Measurements from ENCODE around the gene CNPY4. TPM values are rescaled to one million over a fixed set of nuclear protein-coding genes. Genes with fewer than 3 reads are reported as not detected.

The CNPY4 gene, protein sequence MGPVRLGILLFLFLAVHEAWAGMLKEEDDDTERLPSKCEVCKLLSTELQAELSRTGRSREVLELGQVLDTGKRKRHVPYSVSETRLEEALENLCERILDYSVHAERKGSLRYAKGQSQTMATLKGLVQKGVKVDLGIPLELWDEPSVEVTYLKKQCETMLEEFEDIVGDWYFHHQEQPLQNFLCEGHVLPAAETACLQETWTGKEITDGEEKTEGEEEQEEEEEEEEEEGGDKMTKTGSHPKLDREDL
- 22.5 and 24.6 TPM in 2 replicates for total RNA-seq (2014; rRNA removed; shearing (Covaris generic))

- Histone ChIP-seq H3K4me1 (replicated peaks) (peaks cover 9% of the 10 kb centered on the region), H3K27ac (peak within 1 kb of the TSS; percentile 93), H3K36me3 (peaks cover 15% of the 10 kb centered on the region), H3K27me3 (replicated peaks) (no peaks in the 10 kb centered on the region), H3K4me3 (peak within 1 kb of the TSS; percentile 64), H3K9me3 (replicated peaks) (no peaks in the 10 kb centered on the region)
- DNase-seq (ENCODE audit: low read depth in 1 of 2, low spot score in 2 of 2) = peak; percentile 96 to 98
These were observed at the start of gene CNPY4, which contains the start of gene TAF6 for GRCh38 chr7:100119072-100119969. TSS of gene CNPY4 (plus strand) at chr7:100119634. CDS start at chr7:100119745, 111 bp downstream. TSS of gene TAF6 (minus strand) at chr7:100119358. CDS start at chr7:100114209, 5,149 bp downstream.

DNA sequence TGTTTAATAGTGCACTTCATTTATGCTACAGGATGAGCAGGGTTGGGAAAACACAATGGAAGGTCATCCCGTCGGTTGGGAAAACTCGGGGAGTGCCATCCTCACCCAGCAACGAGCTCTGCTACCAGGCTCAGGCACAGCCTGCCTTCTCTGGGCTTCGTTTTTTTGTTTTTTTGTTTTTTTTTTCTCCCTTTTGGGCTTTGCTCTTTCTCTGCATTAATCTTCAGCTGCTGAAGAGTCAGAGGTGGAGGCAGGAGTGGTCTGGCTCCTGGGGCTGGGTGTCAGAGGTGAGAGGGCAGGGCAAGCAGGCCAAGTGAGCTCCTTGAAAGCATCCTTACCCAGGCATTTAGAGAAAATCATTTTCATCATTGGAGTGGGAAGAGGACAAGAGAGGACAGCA lies 49.4 kb upstream of the CNPY4 start:
- Histone ChIP-seq H3K4me1 (replicated peaks) (no peaks in the 10 kb centered on the region), H3K36me3 (peaks cover 98% of the 10 kb centered on the region), H3K9me3 (replicated peaks) (peaks cover 43% of the 10 kb centered on the region), H3K27ac (no peak overlapping the region), H3K4me3 (no peak overlapping the region), H3K27me3 (replicated peaks) (no peaks in the 10 kb centered on the region)
- no peak for DNase-seq (ENCODE audit: low read depth in 1 of 2, low spot score in 2 of 2)

DNA sequence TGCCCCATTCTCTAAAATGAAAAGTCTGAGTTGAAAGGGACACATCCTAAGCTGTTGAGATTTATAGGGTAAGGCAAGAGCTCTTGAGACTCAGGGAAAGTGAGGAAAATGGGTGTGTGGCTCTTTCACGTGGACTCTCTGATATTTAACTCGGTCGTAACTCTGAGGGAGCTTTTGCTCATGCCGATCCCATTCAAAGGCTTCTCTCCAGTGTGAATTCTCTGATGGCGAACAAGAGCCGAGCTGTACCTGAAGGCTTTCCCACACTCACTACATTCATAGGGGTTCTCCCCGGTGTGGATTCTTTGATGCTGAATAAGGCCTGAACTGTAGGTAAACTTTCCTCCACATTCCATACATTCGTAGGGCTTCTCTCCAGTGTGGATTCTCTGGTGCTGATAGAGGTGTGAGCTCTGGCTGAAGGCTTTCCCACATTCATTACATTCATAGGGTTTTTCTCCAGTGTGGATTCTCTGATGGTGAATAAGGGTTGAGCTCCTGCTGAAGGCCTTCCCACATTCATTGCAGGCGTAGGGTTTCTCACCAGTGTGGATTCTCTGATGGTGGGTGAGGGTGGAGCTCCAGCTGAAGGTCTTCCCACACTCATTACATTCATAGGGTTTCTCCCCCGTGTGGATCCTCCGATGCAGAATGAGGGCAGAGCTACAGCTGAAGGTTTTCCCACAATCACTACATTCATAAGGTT lies 48.3 kb upstream of the CNPY4 start:
- DNase-seq (ENCODE audit: low read depth in 1 of 2, low spot score in 2 of 2) = no peak
- H3K4me3 ChIP-seq = no peak overlapping the region
- H3K4me1 ChIP-seq (replicated peaks) = no peaks in the 10 kb centered on the region
- H3K27ac ChIP-seq = no peak overlapping the region
- H3K36me3 ChIP-seq = peaks cover 99% of the 10 kb centered on the region
- H3K9me3 ChIP-seq (replicated peaks) = peaks cover 43% of the 10 kb centered on the region
- no peaks in the 10 kb centered on the region for H3K27me3 ChIP-seq (replicated peaks)

- Histone ChIP-seq H3K27ac (no peak overlapping the region), H3K4me1 (replicated peaks) (no peaks in the 10 kb centered on the region), H3K36me3 (peaks cover 99% of the 10 kb centered on the region), H3K4me3 (no peak overlapping the region), H3K9me3 (replicated peaks) (peaks cover 43% of the 10 kb centered on the region), H3K27me3 (replicated peaks) (no peaks in the 10 kb centered on the region)
- DNase-seq (ENCODE audit: low read depth in 1 of 2, low spot score in 2 of 2) = no peak
These were observed 47.0 kb upstream of the CNPY4 start for GRCh38 chr7:100072462-100072861.

DNA sequence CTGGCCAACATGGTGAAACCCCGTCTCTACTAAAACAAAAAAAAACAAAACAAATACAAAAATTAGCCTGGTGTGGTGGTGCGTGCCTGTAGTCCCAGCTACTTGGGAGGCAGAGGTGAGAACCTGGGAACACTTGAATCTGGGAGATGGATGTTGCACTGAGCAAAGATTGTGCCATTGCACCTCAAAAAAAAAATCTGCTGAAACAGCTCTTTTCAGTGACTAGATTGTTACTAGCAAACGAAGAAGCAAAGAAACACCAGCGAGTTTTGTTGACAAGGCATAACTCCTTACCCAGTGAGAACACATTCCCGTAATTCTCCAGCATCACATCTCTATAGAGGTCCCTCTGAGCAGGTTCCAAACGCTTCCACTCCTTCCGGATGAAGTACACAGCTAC lies 44.6 kb upstream of the CNPY4 start:
- peaks cover 41% of the 10 kb centered on the region for H3K9me3 ChIP-seq (replicated peaks)
- peaks cover 100% of the 10 kb centered on the region for H3K36me3 ChIP-seq
- no peak overlapping the region for H3K27ac ChIP-seq

GRCh38 chr7:100075418-100075817 lies 44.0 kb upstream of the CNPY4 start:
- Histone ChIP-seq H3K27me3 (replicated peaks) (no peaks in the 10 kb centered on the region), H3K27ac (no peak overlapping the region), H3K4me3 (no peak overlapping the region), H3K36me3 (peaks cover 99% of the 10 kb centered on the region), H3K9me3 (replicated peaks) (peaks cover 35% of the 10 kb centered on the region), H3K4me1 (replicated peaks) (no peaks in the 10 kb centered on the region)
- DNase-seq (ENCODE audit: low read depth in 1 of 2, low spot score in 2 of 2) = no peak

More for the DNA sequence above, 44.6 kb upstream of the CNPY4 start:
- no peaks in the 10 kb centered on the region for H3K4me1 ChIP-seq (replicated peaks)
- no peak for DNase-seq (ENCODE audit: low read depth in 1 of 2, low spot score in 2 of 2)
- no peak overlapping the region for H3K4me3 ChIP-seq
- H3K27me3 ChIP-seq (replicated peaks) = no peaks in the 10 kb centered on the region

- no peaks in the 10 kb centered on the region for H3K27me3 ChIP-seq (replicated peaks)
- H3K9me3 ChIP-seq (replicated peaks) = peaks cover 17% of the 10 kb centered on the region
- peaks cover 86% of the 10 kb centered on the region for H3K36me3 ChIP-seq
- peaks cover 4% of the 10 kb centered on the region for H3K4me1 ChIP-seq (replicated peaks)
- no peak overlapping the region for H3K27ac ChIP-seq
- no peak overlapping the region for H3K4me3 ChIP-seq
- DNase-seq (ENCODE audit: low read depth in 1 of 2, low spot score in 2 of 2) = no peak
These were observed 42.2 kb upstream of the CNPY4 start for GRCh38 chr7:100077205-100077604.

DNA sequence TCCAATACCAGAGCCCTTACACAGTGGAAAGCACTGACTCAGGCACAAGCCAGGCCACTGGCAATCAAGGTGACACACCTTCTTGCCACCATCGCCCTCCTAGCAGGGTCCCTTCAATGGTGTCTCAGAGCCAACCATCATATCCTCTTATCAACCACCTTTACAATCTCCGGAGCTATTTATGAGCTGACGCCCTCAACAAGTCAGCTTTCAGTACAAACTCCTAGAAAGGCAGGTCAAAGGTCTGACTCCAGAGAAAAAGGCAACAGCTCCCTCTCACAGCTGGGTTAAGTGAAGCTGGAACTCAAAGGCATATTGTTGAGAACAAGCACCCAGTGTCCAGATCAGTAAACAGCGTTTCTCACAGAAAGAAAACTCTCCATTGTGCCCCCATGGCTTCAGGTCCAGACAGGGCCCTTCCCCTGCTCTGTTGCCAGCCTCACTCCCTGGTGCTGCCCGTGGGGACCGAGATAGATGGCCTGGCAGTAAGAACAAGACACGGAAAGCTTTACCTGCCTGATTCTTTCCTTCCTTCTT lies 40.3 kb upstream of the CNPY4 start:
- no peak overlapping the region for H3K27ac ChIP-seq
- DNase-seq (ENCODE audit: low read depth in 1 of 2, low spot score in 2 of 2) = no peak
- peaks cover 5% of the 10 kb centered on the region for H3K4me1 ChIP-seq (replicated peaks)
- H3K4me3 ChIP-seq = no peak overlapping the region
- H3K27me3 ChIP-seq (replicated peaks) = no peaks in the 10 kb centered on the region
- peaks cover 5% of the 10 kb centered on the region; the same call in 1 of the 2 replicates for H3K9me3 ChIP-seq (replicated peaks)
- H3K36me3 ChIP-seq = peaks cover 67% of the 10 kb centered on the region

- Histone ChIP-seq H3K27me3 (replicated peaks) (no peaks in the 10 kb centered on the region), H3K4me3 (peak overlapping the region; percentile 83), H3K36me3 (peaks cover 48% of the 10 kb centered on the region), H3K9me3 (replicated peaks) (no peaks in the 10 kb centered on the region), H3K27ac (peak overlapping the region; percentile 78), H3K4me1 (replicated peaks) (peaks cover 6% of the 10 kb centered on the region)
- DNase-seq (ENCODE audit: low read depth in 1 of 2, low spot score in 2 of 2) = no peak
These were observed 38.4 kb upstream of the CNPY4 start for GRCh38 chr7:100080907-100081534.

- Histone ChIP-seq H3K4me1 (replicated peaks) (peaks cover 12% of the 10 kb centered on the region), H3K27ac (peak within 1 kb of the TSS; percentile 78), H3K27me3 (replicated peaks) (no peaks in the 10 kb centered on the region), H3K9me3 (replicated peaks) (no peaks in the 10 kb centered on the region), H3K4me3 (peak within 1 kb of the TSS; percentile 83), H3K36me3 (peaks cover 42% of the 10 kb centered on the region)
- peak; percentile 99 for DNase-seq (ENCODE audit: low read depth in 1 of 2, low spot score in 2 of 2)
These were observed 37.8 kb upstream of the CNPY4 start, which contains the start of gene ZNF3 for GRCh38 chr7:100081535-100082102. TSS of gene ZNF3 (minus strand) at chr7:100081723. CDS start at chr7:100077357, 4,366 bp downstream.

DNA sequence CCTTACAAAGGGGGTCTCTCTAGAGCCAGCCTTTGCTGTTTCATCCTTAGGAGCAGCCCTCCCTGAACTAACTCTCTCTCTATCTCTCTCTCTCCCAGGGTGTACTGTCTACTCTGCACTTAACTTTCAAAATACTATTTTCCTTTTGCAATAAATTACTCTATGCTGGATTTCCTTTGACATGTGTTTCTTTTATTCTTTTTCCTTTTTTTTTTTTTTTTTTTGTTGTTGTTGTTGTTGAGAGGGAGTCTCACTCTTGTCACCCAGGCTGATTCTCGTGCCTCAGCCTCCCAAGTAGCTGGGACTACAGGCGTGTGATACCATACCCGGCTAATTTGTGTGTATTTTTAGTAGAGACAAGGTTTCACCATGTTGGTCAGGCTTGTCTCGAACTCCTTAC lies 36.5 kb upstream of the CNPY4 start:
- no peak for DNase-seq (ENCODE audit: low read depth in 1 of 2, low spot score in 2 of 2)
- peaks cover 26% of the 10 kb centered on the region for H3K4me1 ChIP-seq (replicated peaks)
- H3K4me3 ChIP-seq = no peak overlapping the region
- no peaks in the 10 kb centered on the region for H3K27me3 ChIP-seq (replicated peaks)
- no peaks in the 10 kb centered on the region for H3K9me3 ChIP-seq (replicated peaks)
- H3K36me3 ChIP-seq = peaks cover 29% of the 10 kb centered on the region
- no peak overlapping the region for H3K27ac ChIP-seq

DNA sequence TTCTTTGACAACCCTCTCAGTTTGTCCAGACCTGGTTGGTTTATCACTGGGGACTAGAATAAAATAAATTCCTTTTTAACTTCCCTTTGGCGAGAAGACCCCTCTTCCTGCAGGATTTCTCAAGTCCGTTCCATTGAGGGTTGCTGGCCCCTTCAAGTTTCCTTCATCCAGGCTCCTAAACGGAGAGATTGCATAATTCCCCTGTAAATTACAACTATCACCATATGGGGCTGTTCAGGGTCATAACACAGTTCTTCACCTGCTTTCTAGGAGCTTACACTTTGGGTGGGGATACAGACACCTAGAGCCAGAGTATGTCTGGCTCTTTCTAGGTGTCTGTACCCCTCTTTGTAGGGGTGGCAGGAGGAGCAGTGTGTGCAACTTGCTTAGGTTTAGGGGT lies 33.9 kb upstream of the CNPY4 start:
- H3K27ac ChIP-seq = no peak overlapping the region
- H3K36me3 ChIP-seq = peaks cover 21% of the 10 kb centered on the region
- H3K9me3 ChIP-seq (replicated peaks) = no peaks in the 10 kb centered on the region
- H3K4me1 ChIP-seq (replicated peaks) = peaks cover 46% of the 10 kb centered on the region
- H3K27me3 ChIP-seq (replicated peaks) = no peaks in the 10 kb centered on the region
- H3K4me3 ChIP-seq = no peak overlapping the region
- DNase-seq (ENCODE audit: low read depth in 1 of 2, low spot score in 2 of 2) = no peak

All from SJSA1 (cell line).